GM19395 (cell line): ENCODE measurements around the gene TMEM51.

Experiments used
- ATAC-seq: cut with Tn5 transposase; IDR thresholded peaks from one replicate; pipeline ENCODE4 v1.9.1; 2021; ENCODE audit warnings: mild to moderate bottlenecking, moderate library complexity; ENCODE audit not compliant: unreplicated experiment

TMEM51 gene, protein sequence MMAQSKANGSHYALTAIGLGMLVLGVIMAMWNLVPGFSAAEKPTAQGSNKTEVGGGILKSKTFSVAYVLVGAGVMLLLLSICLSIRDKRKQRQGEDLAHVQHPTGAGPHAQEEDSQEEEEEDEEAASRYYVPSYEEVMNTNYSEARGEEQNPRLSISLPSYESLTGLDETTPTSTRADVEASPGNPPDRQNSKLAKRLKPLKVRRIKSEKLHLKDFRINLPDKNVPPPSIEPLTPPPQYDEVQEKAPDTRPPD

DNA sequence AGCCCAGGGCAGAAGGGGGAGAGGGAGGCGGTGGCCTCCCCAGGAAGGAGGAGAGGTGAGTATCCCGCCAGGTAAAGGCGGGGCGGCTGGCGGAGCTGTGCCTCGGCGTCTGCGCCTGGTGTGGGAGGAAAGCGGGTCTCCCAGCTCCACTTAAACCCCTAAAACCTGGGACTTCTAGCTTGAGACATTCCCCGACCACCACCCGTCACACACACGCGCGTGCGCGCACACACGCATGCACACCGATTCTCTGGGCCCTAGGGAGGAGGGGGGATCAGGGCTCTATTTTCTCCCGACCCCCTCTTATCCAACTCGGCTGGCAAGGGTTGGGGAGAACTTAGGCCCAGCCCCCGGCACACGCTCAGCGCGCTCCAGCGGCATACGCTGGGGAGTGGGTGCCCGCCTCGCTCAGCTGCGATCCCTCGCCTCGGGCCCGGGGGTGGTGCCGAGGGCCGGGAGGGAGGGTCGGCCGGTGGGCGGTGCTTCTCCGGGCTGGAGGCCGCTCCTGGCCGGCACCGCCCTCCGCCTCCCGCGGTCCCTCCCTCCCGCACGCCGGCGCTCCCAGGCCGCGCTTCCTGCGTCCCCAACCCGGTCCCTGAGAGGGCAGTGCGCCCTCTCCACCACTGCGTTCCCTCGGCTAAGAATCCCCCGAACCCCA is at the start of gene TMEM51:
TMEM51 (plus strand) TSS at position 564 of the 658 bp plus-strand sequence. CDS start 61,341 bp downstream, outside the sequence.
- no peak for ATAC-seq

DNA sequence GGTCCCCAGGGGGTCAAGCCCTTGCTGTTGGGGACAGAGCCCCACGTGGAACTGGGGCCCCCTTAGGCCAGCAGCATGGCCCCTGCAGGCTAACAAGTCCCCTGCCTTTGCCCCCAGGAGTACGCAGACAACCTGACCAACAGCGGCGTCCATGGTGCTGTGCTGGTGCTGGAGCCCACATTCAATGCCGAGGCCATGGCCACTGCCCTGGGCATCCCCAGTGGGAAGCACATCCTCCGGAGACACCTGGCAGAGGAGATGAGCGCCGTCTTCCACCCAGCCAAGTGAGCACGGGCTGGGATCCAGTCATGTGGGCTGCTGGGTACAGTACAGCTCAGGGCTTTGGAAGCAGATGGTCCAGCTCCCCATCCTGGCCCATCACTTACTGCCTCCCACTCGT is 49.6 kb upstream of the TMEM51 start:
- no peak for ATAC-seq

DNA sequence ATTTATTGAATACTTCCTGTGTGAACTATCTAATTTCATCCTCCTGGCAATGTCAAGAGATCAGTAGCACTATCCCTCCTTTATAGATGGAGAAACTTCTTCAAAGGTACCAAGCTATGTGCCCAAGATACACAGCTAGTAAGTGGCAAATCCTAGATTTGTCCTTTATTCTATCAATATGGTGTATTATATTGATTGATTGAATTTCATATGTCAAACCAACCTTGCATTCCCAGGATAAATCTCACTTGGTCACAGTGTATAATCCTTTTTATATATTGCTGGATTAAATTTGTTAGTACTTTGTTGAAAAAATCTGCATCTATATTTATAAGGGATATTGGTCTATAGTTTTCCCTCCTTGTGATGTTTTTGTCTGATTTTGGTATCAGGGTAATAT is 48.8 kb upstream of the TMEM51 start:
- ATAC-seq: no peak

DNA sequence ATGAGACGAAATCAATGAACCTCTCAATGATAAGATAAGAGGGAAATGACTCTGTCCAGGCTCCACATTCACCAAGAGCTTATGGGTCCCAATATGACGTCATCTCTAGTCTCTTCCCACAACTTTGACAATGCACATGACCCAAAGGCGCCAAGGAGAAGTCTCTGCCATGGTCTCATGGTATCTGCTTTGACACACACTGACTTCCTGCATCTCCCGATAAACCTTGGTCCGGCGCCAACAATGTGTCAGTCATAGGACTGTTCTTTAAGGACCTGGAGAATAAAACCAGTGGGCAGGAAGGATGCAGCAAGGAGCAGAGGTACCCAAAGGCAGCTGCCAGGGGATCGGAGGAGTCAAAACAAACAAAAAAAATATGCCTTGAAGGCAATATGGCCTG is 46.9 kb upstream of the TMEM51 start:
- ATAC-seq: no peak

DNA sequence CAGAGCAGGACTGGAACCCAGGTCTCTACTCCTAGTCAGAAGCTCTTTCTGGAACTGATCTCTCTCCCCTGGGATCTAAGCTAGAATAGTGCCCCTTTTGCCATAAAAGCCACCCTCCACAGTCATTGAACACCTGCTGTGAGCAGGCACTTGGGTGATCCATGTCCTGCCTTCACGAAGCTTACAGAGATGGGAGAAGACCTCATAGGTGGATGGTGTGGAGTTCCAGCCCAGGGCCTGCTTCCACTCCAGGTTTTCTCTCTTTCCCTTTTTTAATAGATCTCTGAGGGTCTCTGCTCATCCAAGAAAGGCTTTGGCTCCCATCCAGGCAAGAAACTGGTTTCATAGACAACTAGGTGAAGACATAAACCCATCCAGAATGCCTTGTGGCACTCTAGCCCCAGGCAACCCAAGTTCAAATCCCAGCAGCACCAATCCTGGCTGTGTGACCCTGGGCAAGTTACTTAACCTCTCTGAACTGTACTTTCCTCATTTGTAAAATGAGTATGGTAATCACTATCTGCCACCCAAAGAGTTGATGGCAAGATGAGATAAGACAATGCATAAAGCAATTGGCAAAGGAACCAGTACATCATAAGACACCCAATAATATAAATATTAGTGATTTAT is 46.4 kb upstream of the TMEM51 start:
- ATAC-seq: no peak

DNA sequence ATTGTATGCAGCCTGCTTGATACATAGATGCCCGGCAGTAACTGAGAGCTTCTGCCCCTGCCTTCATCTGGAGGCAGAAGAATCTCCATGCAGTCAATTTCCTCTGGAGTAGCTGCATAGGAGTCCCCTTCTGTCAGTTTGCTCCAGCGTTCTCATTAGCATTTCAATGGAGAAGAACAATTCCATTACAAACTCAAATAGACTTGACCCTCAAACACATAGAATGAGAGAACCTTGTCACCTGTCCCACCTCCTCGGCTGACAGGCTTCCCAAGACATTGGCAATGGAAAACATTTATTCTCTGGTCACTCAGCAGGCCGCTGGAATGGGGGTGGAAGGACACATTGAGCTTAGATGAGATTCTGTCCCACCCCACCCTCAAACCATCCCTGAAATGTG is 45.6 kb upstream of the TMEM51 start:
- no peak for ATAC-seq

DNA sequence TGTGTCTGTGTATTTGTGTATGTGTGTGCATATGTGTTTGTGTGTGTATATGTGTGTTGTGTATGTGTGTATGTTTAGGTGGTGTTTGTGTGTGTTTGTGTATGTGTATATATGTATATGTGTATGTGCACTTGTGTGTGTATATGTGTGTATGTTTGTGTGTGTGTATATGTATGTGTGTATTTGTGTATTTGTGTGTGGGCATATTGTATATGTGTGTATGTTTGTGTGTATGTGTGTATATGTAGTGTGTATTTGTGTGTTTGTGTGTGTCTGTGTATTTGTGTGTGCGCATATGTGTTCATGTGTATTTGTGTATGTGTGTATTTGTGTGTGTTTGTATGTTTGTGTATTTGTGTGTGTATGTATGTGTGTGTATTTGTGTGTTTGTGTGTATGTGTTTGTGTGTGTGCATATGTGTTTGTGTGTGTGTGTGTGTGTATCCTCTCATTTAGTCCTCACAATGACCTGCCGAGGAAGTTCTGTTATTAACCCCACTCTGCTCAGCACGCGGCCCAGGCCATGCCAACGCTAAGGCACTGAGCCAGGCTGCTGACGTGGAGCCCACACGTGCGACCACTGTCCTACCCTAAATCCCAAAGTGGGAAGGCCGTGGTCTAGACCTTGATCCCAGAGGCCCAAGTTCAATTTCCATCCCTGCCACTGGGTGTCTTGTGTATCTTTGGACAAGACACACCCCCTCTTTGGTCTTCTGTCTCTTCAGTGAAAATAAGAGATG is 43.2 kb upstream of the TMEM51 start:
- no peak for ATAC-seq

DNA sequence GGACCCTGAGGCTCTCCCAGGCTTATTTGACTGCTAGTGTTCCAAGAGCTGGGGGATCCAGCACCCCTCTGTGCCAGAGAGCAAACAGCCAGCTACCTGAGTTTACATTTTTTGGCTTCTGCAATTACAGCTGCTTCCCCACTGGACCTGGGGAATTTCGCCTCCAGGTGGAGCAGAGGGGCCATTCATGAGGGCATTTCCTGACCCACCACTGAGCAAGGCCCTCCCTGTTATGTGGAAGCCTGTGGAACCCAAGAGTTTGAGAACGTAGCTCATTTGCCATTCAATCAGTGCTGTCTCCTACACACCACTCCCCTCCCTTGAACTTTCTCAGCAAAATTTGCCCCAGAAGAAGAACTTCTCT is 42.7 kb upstream of the TMEM51 start:
- no peak for ATAC-seq

DNA sequence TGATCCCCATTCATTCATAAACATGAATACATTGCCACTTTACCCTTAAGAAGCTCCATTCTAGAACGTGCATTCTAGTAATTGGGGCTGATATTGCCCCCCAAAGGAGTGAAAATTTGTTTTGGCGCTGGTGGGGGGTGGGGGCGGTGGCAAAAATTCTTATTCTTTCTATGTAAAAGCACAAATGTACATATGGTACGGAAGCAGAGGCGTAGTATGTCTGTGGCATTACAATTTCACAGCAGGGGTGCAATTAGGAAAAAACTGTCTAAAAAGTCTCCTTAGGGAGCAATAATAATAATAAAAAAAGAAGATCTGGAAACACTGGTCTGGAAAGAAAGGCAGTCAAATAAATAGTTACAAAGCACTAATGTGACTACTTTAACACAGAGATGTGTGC is 40.4 kb upstream of the TMEM51 start:
- no peak for ATAC-seq

DNA sequence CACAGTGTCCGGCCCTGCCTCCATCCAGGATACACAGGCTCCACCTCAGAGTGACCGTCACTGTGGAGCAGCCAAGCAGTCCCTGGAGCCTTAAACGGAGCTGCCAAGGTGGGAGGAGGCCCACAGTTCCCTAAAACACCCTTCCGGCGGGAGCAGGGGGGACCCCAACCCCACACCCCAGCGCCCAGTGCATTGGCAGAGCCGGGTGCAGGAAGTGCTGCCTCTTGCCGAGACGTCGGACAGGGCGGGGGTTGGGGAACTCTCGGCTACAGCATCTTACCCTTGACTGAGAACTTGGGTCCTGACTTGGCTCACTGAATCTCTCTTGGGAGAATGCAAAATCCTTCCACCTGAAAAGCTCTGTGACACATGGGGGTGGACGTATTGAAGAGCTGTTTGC is 38.7 kb upstream of the TMEM51 start:
- ATAC-seq: no peak

DNA sequence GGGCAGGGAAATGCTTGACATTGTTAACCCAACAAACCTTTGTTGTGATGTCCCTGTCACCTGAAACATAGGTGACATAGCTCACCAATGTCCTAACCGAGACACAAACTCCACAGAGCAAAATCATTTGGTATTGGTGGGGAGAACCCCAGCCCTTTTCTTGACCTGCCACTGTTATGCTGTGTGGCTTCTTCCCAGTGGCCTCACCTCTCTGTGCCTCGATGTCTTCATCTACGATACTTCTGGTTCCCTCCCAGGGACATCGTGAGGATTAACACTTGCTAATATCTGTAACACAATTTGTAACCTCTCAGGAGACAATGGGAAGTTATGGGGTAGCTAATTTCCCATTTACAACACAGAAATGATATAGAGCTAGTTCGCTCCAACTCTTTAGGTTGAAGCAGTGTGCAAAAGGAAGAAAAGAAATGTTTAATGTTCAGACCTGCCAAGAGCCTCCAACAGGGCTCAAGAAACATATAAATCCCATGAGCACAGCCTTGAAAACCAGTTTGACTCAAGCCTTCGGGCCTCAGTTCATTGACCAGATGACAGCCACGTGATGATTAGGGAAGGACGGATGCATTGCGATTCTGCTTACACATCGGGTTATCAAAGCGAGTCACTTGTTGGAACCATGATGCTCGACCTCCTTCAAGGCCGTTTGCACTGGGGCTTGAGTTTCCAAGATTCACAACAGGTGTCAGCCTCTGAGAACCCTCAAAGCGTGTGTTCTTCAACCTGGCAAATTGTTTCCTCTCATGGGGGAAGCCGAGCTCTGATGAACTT is 37.8 kb upstream of the TMEM51 start:
- no peak for ATAC-seq

DNA sequence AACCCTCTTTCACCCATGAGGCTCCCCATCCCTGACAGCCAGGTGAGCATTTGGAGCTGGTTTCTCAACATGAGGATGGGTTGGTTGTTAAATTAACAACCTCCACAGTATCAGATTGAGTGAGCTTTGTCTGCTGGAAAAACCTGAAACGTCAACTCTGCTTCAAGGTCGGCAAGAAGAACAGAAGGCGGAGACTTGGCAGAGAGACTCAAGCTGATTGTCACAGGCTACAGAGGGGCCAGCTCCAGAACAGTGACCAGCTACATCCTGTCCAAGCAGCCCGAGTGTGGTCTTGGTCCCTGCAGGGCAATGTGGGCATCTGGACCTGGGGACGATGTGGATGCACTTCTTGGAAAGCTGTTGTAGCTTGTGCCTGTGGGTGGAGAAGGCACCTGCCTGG is 36.6 kb upstream of the TMEM51 start:
- ATAC-seq: no peak

DNA sequence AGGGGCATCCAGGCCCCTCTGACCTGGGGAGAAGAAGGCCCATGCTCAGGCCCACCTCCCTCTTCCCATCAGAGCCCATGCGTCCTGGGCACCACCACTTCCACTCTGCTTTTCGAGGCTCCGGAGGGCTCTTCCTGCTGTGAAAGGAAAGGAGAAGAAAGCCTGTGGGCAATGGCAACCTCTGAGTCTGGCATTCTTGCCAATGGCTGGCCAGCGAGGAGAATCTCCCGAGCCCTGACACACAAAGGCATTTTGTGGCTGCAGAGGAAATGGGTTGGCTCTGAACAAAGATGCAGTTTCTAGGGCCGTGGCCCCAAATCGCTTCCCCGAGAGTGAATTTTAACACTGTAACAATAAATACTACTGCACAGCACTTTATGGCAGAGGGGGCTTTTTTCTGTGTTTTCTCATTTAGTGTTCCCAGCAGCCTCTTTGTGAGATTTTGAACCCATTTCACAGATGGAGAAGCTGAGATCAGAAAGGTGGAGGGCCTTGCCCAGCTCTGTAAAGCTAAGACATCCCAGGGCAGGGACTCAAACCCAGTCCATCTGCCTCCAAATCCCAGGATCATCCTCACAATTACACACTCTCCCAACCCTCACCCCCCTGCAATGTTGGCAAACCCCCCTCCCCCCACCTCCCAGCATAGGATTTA is 35.7 kb upstream of the TMEM51 start:
- no peak for ATAC-seq

DNA sequence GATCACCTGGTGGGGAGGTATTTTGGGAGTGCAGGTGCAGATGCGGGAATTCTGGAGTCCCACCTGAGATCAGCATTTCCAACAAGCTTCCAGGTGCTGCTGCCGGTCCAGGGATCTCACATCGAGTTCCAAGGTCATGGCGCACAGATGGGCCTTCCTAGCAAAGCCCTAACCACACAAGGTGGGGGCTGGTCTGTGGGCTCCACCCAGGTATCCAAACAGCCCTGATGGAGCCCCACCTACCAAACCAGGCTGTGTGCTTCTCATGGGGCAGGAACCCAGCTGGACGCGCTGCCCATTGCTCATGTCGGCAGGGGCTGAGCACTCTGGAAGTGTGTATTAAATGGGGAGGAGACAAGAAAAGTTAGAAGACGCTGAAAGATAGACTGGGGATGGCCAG is 35.0 kb upstream of the TMEM51 start:
- no peak for ATAC-seq

DNA sequence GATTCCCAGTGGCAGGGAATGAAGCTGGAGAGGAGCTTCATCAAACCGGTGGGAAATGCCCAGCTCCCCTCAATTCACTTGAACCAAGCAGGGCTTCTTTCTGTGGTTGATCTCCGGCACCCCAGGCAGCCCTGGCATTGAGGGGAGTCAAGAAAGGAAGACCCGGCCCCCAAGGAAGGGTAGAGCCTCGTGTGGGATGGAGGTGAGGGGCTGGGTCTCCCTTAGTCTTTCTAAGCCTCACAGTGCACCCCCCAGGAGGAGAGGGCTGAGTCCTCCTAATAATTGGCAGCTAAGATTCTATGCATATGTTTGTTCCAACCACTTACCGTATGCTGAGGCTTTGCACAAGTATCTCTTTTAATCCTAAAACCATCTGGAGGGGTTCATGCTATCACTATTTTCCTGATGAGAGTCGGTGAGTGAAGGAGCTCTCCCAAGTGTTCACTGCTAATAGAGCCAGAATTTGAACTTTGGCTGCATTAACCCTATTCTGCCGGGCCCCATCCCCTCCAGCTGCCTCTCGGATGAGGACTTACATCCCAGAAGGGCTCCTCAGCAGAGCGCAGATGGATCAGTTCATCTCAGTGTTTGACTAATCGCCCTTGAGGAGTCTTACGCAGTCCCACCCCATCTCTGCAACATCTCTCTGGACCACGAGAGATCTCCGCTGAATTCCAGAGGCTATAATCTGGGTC is 33.1 kb upstream of the TMEM51 start:
- no peak for ATAC-seq

DNA sequence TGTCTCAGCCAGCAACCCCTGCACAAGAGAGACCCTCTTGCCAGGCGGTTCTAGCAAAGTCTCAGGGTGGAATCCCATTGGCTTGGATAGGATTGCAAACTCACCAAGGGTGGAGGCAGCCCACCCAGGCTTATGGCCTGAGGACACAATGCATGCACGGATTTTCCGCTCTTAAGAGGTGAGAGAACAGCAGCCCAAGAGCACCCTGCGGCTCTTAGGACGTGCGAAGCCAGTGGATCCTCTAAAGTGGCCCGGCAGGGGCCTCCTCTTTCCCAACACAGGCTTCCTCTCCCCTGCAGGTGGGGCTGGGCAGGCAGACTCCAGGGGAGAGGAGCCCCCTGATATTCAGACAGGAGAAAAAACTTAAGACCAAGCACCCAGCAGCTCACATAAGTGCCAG is 31.2 kb upstream of the TMEM51 start:
- ATAC-seq: no peak

DNA sequence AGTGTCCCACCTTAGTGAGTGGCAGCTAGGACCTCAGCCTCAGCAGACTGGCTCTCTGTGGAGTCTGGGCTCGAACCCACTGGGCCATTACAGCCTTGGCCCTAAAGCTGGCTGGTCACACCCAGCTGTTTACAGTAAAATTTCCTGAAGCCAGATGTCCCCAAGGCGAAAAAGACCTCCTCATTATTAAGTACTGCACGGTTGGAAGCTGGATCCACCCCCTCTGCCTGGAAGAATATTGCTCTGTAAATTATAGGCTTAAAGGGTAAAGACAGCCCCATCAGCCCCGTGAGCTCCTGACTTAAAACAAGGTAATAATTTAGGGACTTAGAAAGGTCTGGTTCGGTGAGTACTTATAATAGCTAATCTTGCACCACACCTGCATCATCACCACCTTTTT is 30.3 kb upstream of the TMEM51 start:
- no peak for ATAC-seq

DNA sequence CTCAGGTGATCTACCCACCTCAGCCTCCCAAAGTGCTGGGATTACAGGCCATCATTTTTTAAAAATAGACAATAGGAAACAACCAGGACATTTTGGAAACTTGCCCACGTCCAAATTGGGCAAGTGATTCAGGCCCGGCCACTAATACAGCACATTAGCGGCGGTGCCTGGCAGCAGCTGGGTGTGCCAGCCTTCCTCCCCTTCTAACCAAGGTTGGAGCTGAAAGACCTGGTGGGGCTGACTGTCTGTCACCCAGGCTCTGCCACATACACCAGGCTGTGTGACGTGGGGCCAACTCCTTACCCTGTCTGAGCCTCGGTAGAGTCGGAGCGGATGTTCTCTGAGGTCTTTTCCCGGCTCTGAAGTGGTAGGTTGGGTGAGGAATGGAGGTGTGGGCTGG is 29.6 kb upstream of the TMEM51 start:
- no peak for ATAC-seq

DNA sequence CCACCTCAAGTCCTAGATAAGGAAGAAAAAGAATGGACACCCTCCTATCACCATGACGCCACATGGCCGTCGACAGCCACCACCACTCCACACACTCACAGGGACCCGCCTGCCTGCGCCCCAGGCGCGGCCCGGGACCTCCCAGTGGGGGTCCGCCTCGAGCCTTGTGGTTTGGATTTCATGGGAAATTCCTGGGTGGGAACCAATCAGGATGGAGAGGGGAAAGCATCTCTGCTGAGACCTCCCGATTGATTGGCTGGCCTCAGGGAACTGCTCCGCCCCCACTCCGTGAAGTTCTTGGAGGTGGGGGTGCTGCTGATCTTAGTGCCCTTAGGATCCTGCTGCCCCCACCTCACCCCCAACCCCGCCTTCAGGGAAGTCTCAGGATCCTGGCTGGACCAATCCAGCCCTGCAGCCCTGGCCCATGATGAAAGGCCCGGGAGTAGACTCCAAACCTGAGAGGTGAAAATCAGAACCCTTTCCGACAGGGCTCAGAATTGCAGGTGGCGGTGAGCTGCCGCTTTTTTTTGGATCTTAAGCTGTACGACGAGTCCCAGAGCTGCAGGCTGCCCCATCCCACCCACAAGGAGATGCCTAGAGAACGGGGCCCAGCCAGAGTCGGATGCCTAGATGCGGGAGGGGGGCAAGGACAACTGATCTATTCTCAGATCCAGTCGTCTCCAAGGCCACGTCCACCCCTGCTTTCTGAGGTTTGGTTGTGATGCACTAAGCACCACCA is 29.0 kb upstream of the TMEM51 start:
- no peak for ATAC-seq
